DND-41 (cell line): ENCODE data around the gene S100A7A.

Experiments used
- ATAC-seq: fragments of 200-7000 bp; cut with Tn5 transposase; 3 replicates; pipeline ENCODE4 v1.9.1; 2021; ENCODE audit warnings: low read depth; ENCODE audit not compliant: insufficient read depth
- DNase-seq: peaks from one replicate; pipeline ENCODE4 v3.0.0-alpha.2; 2020
- H2AFZ ChIP-seq: 2 replicates; pipeline ENCODE4 v1.6.0; 2012; ENCODE audit warnings: low read depth, low read length
- H3K27ac ChIP-seq: 2 replicates; pipeline ENCODE4 v1.5.1; 2012; ENCODE audit warnings: low read length, inconsistent platforms
- H3K27me3 ChIP-seq: fragments of 200-600 bp; sonication (generic); 2 replicates; pipeline ENCODE4 v1.6.0; 2012; ENCODE audit warnings: low read length, mild to moderate bottlenecking, inconsistent platforms; ENCODE audit not compliant: insufficient read depth, poor library complexity
- H3K36me3 ChIP-seq: 2 replicates; pipeline ENCODE4 v1.5.1; 2012; ENCODE audit warnings: low read length, inconsistent platforms; ENCODE audit not compliant: insufficient read depth
- H3K4me1 ChIP-seq: 2 replicates; pipeline ENCODE4 v1.5.1; 2012; ENCODE audit warnings: mild to moderate bottlenecking, low read length; ENCODE audit not compliant: insufficient read depth
- H3K4me2 ChIP-seq: 2 replicates; pipeline ENCODE4 v1.6.0; 2012; ENCODE audit warnings: mild to moderate bottlenecking, moderate library complexity, low read length, inconsistent platforms; ENCODE audit not compliant: insufficient read depth
- H3K4me3 ChIP-seq, 2 experiments: fragments of 200-600 bp in 1 of 2; shearing (Covaris generic) in 1 of 2; 2 replicates each; pipeline ENCODE4 v1.5.1; 2012 to 2016; ENCODE audit warnings: inconsistent platforms in 2 of 2, low read length in 2 of 2, mild to moderate bottlenecking in 2 of 2, low read depth in 1 of 2, moderate library complexity in 1 of 2
- H3K79me2 ChIP-seq: 2 replicates; pipeline ENCODE4 v1.6.0; 2012; ENCODE audit warnings: low read length, inconsistent platforms; ENCODE audit not compliant: insufficient read depth
- H3K9ac ChIP-seq: 2 replicates; pipeline ENCODE4 v1.6.0; 2012; ENCODE audit warnings: low read depth, mild to moderate bottlenecking, inconsistent platforms, low read length, moderate library complexity
- H3K9me3 ChIP-seq: 2 replicates; pipeline ENCODE4 v1.5.1; 2012; ENCODE audit warnings: low read length, moderate library complexity, mild to moderate bottlenecking, inconsistent platforms; ENCODE audit not compliant: insufficient read depth, severe bottlenecking
- H4K20me1 ChIP-seq: 2 replicates; pipeline ENCODE4 v1.6.0; 2012; ENCODE audit warnings: low read length; ENCODE audit not compliant: insufficient read depth
- EZH2 ChIP-seq: IDR thresholded peaks from 3 replicates; pipeline ENCODE4 v1.6.1; 2012; ENCODE audit warnings: borderline replicate concordance, low read depth, mild to moderate bottlenecking, moderate library complexity, low read length, inconsistent platforms; ENCODE audit not compliant: severe bottlenecking
- TF ChIP-seq, protein P1 (sequence below): IDR thresholded peaks from 2 replicates; pipeline ENCODE4 v1.5.1; 2012; ENCODE audit warnings: borderline replicate concordance, low read length, moderate library complexity, mild to moderate bottlenecking; ENCODE audit not compliant: poor library complexity, severe bottlenecking; ENCODE audit errors: extremely low read depth

Gene S100A7A

DNA sequence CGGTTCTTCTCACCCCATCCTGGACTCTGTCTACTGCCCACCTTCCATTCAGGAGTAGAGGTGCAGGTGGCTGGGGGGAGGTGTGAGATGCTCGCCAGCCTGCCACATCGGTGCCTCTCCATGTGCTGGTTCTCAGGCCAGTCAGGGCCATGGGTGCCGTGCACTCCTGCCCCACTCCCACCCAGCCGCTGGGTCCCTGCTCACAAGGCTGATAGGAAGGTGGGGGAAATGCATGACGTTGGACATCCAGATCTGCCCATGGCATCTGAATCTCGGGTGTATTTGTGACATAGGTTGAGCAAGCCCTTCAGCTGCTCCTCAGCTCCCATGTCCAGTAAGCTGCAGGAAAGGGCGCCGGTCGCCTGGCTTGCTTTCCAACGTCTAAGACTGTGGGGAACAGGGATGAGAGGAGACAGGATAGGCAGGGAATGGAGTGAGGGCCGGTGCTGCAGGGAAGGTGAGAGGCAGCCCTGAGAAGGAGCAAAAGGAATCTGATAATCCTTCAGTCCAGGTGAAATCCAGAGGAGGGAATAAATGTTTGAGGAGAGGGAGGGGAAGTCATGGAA lies 11.8 kb downstream of the S100A7A start:
- Histone ChIP-seq H3K9me3 (no peaks in the 10 kb centered on the region), H3K27ac (no peak overlapping the region), H2AFZ (no peak overlapping the region), H3K36me3 (no peaks in the 10 kb centered on the region), H3K4me2 (no peak overlapping the region), H3K79me2 (no peaks in the 10 kb centered on the region), H3K4me3 (no peak overlapping the region), H3K4me1 (no peaks in the 10 kb centered on the region), H4K20me1 (peaks cover 2% of the 10 kb centered on the region; the same call in 1 of the 2 replicates), H3K9ac (no peak overlapping the region), H3K27me3 (peaks cover 2% of the 10 kb centered on the region)
- DNase-seq, result no peak
- no peak for TF ChIP-seq EZH2
- TF ChIP-seq, protein P1, sequence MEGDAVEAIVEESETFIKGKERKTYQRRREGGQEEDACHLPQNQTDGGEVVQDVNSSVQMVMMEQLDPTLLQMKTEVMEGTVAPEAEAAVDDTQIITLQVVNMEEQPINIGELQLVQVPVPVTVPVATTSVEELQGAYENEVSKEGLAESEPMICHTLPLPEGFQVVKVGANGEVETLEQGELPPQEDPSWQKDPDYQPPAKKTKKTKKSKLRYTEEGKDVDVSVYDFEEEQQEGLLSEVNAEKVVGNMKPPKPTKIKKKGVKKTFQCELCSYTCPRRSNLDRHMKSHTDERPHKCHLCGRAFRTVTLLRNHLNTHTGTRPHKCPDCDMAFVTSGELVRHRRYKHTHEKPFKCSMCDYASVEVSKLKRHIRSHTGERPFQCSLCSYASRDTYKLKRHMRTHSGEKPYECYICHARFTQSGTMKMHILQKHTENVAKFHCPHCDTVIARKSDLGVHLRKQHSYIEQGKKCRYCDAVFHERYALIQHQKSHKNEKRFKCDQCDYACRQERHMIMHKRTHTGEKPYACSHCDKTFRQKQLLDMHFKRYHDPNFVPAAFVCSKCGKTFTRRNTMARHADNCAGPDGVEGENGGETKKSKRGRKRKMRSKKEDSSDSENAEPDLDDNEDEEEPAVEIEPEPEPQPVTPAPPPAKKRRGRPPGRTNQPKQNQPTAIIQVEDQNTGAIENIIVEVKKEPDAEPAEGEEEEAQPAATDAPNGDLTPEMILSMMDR, result no peak
- ATAC-seq, result no peak

DNA sequence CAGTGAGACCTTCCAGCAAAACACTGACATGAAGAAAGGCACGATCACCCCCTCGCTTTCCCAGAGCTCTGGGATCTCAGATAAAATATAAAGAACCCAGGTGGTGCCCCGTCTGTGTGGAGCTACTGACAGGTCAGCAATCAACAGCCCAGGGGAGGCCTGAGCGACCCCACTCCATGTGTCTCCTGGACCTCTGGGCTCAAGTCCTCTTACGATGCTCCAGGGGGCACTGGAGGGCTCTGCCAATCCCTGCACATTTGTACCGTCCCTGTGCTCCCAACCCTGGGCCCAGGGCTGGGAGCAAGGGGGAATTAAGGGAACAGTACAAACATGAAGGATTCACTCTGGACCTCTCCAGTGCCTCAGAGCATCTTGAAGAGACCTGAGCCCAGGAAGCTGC lies 12.5 kb downstream of the S100A7A start:
- no peak overlapping the region for H3K4me3 ChIP-seq
- DNase-seq (no peak), ATAC-seq (no peak)
- peaks cover 2% of the 10 kb centered on the region; the same call in 1 of the 2 replicates for H4K20me1 ChIP-seq
- H3K4me1 ChIP-seq, result no peaks in the 10 kb centered on the region
- no peaks in the 10 kb centered on the region for H3K79me2 ChIP-seq
- H3K27ac ChIP-seq, result no peak overlapping the region
- no peaks in the 10 kb centered on the region for H3K36me3 ChIP-seq
- H3K9ac ChIP-seq, result no peak overlapping the region
- H3K4me2 ChIP-seq, result no peak overlapping the region
- H3K27me3 ChIP-seq, result peaks cover 2% of the 10 kb centered on the region
- TF ChIP-seq EZH2, result no peak
- TF ChIP-seq, protein P1, result no peak
- no peaks in the 10 kb centered on the region for H3K9me3 ChIP-seq
- no peak overlapping the region for H2AFZ ChIP-seq

DNA sequence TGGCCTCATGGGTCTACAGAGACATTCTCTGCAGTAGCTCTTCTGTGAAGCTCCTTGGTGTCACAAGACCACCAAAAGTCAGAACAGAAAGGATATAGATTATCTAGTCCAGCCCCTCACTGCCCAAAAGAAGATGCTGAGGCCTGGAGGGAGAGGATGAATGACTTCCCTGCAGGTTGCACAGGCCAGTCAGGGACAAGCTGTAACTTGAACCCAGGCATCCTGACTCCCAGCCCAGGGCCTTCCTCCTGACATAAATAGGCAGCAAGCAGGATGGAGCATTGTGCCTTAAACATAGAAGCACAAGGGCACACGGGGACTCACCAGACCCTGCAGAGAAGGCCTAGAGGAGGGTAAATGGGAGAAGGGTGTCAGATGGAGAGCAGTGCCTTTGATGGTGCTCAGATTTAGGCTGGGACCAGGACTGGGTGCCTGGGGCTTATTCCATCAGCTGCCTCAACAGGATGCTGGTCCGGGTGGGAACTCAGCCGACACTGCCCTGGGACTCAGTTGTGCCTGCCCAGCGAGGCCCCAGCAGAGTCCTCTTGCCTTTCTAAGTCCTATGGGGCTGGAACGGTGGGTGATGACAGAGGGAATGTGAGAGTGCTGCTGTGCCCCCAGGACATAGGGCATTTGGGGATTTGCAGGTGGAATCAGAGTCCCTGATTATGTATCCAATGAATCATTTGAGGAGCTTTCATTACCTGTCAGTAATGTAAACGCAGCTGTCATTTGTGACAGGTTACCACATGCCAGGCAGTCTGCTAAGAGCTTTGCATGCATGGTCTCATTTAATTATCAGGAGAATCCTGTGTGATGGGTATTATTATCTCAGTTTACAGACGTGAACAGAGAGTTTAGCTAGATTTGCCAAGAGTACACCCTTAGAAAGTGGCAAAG lies 13.2 kb downstream of the S100A7A start:
- Histone ChIP-seq H3K79me2 (no peaks in the 10 kb centered on the region), H2AFZ (no peak overlapping the region), H3K4me3 (no peak overlapping the region), H3K36me3 (no peaks in the 10 kb centered on the region), H4K20me1 (peaks cover 2% of the 10 kb centered on the region; the same call in 1 of the 2 replicates), H3K4me1 (no peaks in the 10 kb centered on the region), H3K9me3 (no peaks in the 10 kb centered on the region), H3K27me3 (peaks cover 2% of the 10 kb centered on the region), H3K4me2 (no peak overlapping the region), H3K9ac (no peak overlapping the region), H3K27ac (no peak overlapping the region)
- DNase-seq (no peak), ATAC-seq (no peak)
- TF ChIP-seq EZH2, result no peak
- TF ChIP-seq, protein P1, result no peak
